Activated CD4-positive, alpha-beta T cell treated with anti-CD3 and anti-CD28 coated beads, Interleukin-2, amount 50 U/mL, for 24 hours (primary cell): ENCODE data around the gene PHAX.
"Not testable (repeated sequence)": the region's sequence is repeated elsewhere in the genome, so short reads cannot be mapped to it uniquely, and the experiment has no call there.

ENCODE experiments used
- DNase-seq, 2 donors: peaks; one replicate each; pipeline ENCODE4 v3.0.0-alpha.2; 2020; ENCODE audit warnings: low read depth in 1 of 2, low spot score in 1 of 2

The PHAX gene

GRCh38 chr5:126656401-126657007, 55.8 kb downstream of the PHAX start:
- DNase-seq = no peak

- no peak for DNase-seq
These were observed 57.8 kb downstream of the PHAX start for GRCh38 chr5:126658561-126658960.

- no peak for DNase-seq
These were observed 59.2 kb downstream of the PHAX start for GRCh38 chr5:126659805-126660482.

GRCh38 chr5:126664586-126664985, 63.8 kb downstream of the PHAX start:
- no peak for DNase-seq

GRCh38 chr5:126670109-126670508, 69.4 kb downstream of the PHAX start:
- not testable (repeated sequence) for DNase-seq

GRCh38 chr5:126671681-126672080, 70.9 kb downstream of the PHAX start:
- not testable (repeated sequence) for DNase-seq

- DNase-seq = no peak
These were observed 72.7 kb downstream of the PHAX start for GRCh38 chr5:126673477-126673876.

GRCh38 chr5:126674145-126674544, 73.4 kb downstream of the PHAX start:
- DNase-seq = no peak

- no peak for DNase-seq
These were observed 74.6 kb downstream of the PHAX start for GRCh38 chr5:126675338-126675737.

- DNase-seq = peak; percentile 26 to 70
These were observed 75.5 kb downstream of the PHAX start for GRCh38 chr5:126676195-126676624.
